ENCODE data around the gene ZNF775.
A peak's percentile ranks its signal among the peaks of the same experiment; 100 is the strongest.

The ZNF775 gene

DNA sequence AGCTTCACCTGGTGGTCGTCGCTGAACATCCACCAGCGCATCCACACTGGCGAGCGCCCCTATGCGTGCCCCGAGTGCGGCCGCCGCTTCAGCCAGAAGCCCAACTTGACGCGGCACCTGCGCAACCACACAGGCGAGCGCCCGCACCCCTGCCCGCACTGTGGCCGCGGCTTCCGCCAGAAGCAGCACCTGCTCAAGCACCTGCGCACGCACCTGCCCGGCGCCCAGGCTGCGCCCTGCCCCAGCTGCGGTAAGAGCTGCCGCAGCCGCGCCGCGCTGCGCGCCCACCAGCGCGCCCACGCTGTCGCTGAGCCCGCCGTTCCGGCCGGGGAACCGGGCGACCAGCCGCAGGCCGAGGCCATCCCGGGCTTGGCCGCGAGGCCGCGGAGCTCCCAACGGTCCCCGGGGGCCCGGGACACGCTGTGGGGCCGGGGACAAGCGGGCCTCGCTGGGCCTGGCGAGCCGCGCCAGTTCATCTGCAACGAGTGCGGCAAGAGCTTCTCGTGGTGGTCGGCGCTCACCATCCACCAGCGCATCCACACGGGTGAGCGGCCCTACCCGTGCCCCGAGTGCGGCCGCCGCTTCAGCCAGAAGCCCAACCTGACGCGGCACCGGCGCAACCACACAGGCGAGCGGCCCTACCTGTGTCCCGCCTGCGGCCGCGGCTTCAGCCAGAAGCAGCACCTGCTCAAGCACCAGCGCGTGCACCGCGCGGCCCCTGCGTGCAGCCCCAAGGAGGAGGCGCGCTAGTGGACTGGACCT is 18.4 kb downstream of the ZNF775 start:
- H3K4me3 ChIP-seq (replicated peaks; ENCODE audit: low read depth, low read length): no peak overlapping the region
- TF ChIP-seq, protein P1, sequence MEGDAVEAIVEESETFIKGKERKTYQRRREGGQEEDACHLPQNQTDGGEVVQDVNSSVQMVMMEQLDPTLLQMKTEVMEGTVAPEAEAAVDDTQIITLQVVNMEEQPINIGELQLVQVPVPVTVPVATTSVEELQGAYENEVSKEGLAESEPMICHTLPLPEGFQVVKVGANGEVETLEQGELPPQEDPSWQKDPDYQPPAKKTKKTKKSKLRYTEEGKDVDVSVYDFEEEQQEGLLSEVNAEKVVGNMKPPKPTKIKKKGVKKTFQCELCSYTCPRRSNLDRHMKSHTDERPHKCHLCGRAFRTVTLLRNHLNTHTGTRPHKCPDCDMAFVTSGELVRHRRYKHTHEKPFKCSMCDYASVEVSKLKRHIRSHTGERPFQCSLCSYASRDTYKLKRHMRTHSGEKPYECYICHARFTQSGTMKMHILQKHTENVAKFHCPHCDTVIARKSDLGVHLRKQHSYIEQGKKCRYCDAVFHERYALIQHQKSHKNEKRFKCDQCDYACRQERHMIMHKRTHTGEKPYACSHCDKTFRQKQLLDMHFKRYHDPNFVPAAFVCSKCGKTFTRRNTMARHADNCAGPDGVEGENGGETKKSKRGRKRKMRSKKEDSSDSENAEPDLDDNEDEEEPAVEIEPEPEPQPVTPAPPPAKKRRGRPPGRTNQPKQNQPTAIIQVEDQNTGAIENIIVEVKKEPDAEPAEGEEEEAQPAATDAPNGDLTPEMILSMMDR (IDR thresholded peaks at IDR 0.05; ENCODE audit: low read length, missing control alignments): no peak
- no peak for DNase-seq (ENCODE audit: low read depth)

GRCh38 chr7:150398108-150398964 is 19.2 kb downstream of the ZNF775 start:
- DNase-seq (ENCODE audit: low read depth): no peak
- no peak overlapping the region for H3K4me3 ChIP-seq (replicated peaks; ENCODE audit: low read depth, low read length)
- TF ChIP-seq, protein P1 (IDR thresholded peaks at IDR 0.05; ENCODE audit: low read length, missing control alignments): no peak

DNA sequence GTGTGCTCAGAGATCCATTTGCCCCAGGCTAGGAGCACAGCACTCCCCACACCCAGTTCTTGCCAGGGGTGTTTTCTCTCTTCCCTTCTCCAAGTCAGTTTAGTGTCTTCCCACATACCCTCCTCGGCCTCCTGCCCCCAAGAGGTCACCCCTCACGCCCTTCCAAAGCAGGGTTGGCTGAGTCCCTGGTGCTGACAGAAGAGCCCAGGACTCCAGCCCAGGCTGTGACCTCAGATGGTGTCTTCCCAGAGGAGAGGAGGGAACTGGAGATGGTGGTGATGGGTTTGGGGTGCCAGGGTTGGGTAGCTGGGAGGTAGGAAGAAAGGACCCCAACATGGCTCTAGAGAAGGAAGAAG is 19.8 kb downstream of the ZNF775 start:
- TF ChIP-seq, protein P1 (IDR thresholded peaks at IDR 0.05; ENCODE audit: low read length, missing control alignments): no peak
- no peak for DNase-seq (ENCODE audit: low read depth)
- H3K4me3 ChIP-seq (replicated peaks; ENCODE audit: low read depth, low read length): no peak overlapping the region

GRCh38 chr7:150399421-150400007 is 20.4 kb downstream of the ZNF775 start:
- TF ChIP-seq, protein P1 (IDR thresholded peaks at IDR 0.05; ENCODE audit: low read length, missing control alignments): no peak
- DNase-seq (ENCODE audit: low read depth): no peak

DNA sequence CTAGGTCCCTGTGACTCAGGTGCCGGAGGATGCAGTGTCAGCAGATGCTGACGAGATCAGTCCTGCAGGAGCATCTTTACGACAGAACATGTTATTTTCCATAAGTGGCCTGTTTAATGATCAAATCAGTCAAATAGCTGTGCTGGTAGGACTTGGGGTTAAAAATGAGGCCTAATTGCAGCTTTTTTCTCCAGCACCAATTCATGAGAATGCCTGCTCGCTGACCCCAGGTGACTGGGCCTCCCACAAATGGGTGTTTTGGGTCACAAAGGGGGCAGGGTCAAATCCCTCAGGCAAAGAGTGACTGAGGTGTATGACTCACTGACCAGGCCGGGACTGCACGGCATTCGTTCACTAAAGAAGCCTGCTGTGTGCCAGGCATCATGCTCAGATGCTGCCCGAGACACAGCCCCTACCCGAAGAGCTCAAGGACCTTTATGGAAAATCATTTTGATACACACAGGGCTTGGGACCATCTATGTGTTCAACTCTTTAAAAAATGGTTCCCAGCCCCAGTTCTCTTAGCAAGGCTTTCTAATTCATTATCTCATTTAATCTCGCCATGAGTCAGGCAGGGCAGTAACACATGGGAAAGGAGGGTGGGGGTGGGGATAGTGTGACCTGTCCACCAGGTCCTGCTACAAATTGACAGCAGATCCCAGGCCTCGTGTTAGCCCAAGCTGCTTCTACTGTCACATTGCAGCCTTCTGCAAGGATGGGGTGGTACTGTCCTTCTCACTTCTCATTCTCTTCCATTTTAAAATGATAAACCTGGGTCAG is 21.1 kb downstream of the ZNF775 start:
- DNase-seq (ENCODE audit: low read depth): peak; percentile 16
- H3K4me3 ChIP-seq (replicated peaks; ENCODE audit: low read depth, low read length): no peak overlapping the region
- TF ChIP-seq, protein P1 (IDR thresholded peaks at IDR 0.05; ENCODE audit: low read length, missing control alignments): no peak

More at GRCh38 chr7:150399421-150400007, 20.4 kb downstream of the ZNF775 start:
- no peak overlapping the region for H3K4me3 ChIP-seq (replicated peaks; ENCODE audit: low read depth, low read length)

DNA sequence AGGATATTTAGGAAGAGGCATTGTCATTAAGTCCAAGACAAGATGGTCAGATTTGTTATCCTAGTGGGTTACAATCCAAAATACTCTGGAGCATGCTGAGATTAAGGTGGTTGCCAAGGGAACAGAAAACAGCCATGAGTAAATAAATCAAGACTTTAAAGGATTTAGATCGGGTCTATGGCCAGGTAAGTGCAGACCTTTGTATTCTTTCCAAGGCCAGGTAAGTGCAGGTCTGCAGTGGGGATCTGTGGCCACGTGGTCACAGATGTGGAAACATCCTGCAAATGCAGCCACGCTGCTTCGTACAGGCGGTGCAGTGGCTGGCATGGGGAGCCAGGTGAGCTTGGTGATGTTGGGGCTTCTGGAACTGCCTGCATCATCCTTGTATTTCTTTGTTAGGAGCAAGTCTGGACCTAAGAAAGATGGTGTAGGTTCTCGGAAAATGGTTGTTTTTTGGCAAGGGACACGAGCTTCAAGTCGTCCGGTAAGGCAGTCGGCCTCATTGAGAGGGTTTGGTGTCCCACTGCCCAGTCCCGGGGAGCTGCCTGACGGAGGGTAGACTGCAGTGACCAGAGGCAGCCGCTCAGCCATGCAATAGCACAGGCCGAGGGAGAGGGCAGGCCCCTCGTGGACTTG is 21.8 kb downstream of the ZNF775 start:
- TF ChIP-seq, protein P1 (IDR thresholded peaks at IDR 0.05; ENCODE audit: low read length, missing control alignments): no peak
- no peak for DNase-seq (ENCODE audit: low read depth)
- H3K4me3 ChIP-seq (replicated peaks; ENCODE audit: low read depth, low read length): no peak overlapping the region
